Measurements from ENCODE around the gene FHAD1.
"Not testable (repeated sequence)": the region's sequence is repeated elsewhere in the genome, so short reads cannot be mapped to it uniquely, and the experiment has no call there.

FHAD1 gene

GRCh38 chr1:15418806-15419515 is 171.9 kb downstream of the FHAD1 start:
- peak; percentile 22 for DNase-seq (ENCODE audit: low read depth)

- no peak for DNase-seq (ENCODE audit: low read depth)
Measured at GRCh38 chr1:15420853-15421465, 173.9 kb downstream of the FHAD1 start.

GRCh38 chr1:15422871-15423270 is 175.8 kb downstream of the FHAD1 start:
- DNase-seq (ENCODE audit: low read depth), result no peak

GRCh38 chr1:15423355-15424077 is 176.5 kb downstream of the FHAD1 start:
- DNase-seq (ENCODE audit: low read depth), result peak; percentile 57

- no peak for DNase-seq (ENCODE audit: low read depth)
Measured at GRCh38 chr1:15424146-15424667, 177.2 kb downstream of the FHAD1 start.

- no peak for DNase-seq (ENCODE audit: low read depth)
Measured at GRCh38 chr1:15424981-15425380, 178.0 kb downstream of the FHAD1 start.

- DNase-seq (ENCODE audit: low read depth), result no peak
Measured at GRCh38 chr1:15425521-15425920, 178.5 kb downstream of the FHAD1 start.

- no peak for DNase-seq (ENCODE audit: low read depth)
Measured at GRCh38 chr1:15425958-15426357, 178.9 kb downstream of the FHAD1 start.

GRCh38 chr1:15426492-15427279 is 179.7 kb downstream of the FHAD1 start:
- peak; percentile 47 for DNase-seq (ENCODE audit: low read depth)

GRCh38 chr1:15427280-15427666 is 180.2 kb downstream of the FHAD1 start:
- DNase-seq (ENCODE audit: low read depth), result no peak

- not testable (repeated sequence) for DNase-seq (ENCODE audit: low read depth)
Measured at GRCh38 chr1:15428252-15428651, 181.2 kb downstream of the FHAD1 start.

GRCh38 chr1:15428815-15429435 is 181.9 kb downstream of the FHAD1 start:
- DNase-seq (ENCODE audit: low read depth), result no peak

- peak; percentile 64 for DNase-seq (ENCODE audit: low read depth)
Measured at GRCh38 chr1:15429701-15430149, 182.7 kb downstream of the FHAD1 start.

GRCh38 chr1:15430787-15431570 is 184.0 kb downstream of the FHAD1 start:
- peak; percentile 51 for DNase-seq (ENCODE audit: low read depth)

GRCh38 chr1:15431571-15431948 is 184.5 kb downstream of the FHAD1 start:
- no peak for DNase-seq (ENCODE audit: low read depth)

- no peak for DNase-seq (ENCODE audit: low read depth)
Measured at GRCh38 chr1:15432324-15432723, 185.3 kb downstream of the FHAD1 start.

- DNase-seq (ENCODE audit: low read depth), result no peak
Measured at GRCh38 chr1:15433471-15433870, 186.4 kb downstream of the FHAD1 start.

GRCh38 chr1:15434739-15435138 is 187.7 kb downstream of the FHAD1 start:
- peak; percentile 43 for DNase-seq (ENCODE audit: low read depth)

GRCh38 chr1:15435239-15436077 is 188.4 kb downstream of the FHAD1 start:
- no peak for DNase-seq (ENCODE audit: low read depth)

Measured in EH (cell line).